ENCODE data around the gene MX1. TPM values are rescaled to one million over a fixed set of nuclear protein-coding genes. Genes with fewer than 3 reads are reported as not detected.
A peak's percentile ranks its signal among the peaks of the same experiment; 100 is the strongest.

Gene MX1
- total RNA-seq, 2 donors from 2014 or later, result 15.6 to 29.1 TPM

- WGBS, result 78% methylated on average over 9 of the region's 9 CpGs
- Histone ChIP-seq H3K4me3 (no peak overlapping the region), H3K4me1 (replicated peaks) (no peaks in the 10 kb centered on the region), H3K27ac (no peak overlapping the region), H3K9me3 (no peaks in the 10 kb centered on the region), H3K36me3 (no peaks in the 10 kb centered on the region), H3K27me3 (replicated peaks; ENCODE audit: insufficient read depth) (no peaks in the 10 kb centered on the region)
- intact Hi-C loops (cut with DNase I), result loop anchor here (10.0 kb wide), 1 partner anchor 265 kb away; the partner anchor contains the start of gene BACE2
- no peak for TF ChIP-seq POLR2A (IDR thresholded peaks at IDR 0.05)
- no peak for TF ChIP-seq CTCF (IDR thresholded peaks at IDR 0.05)
- TF ChIP-seq POLR2AphosphoS5 (IDR thresholded peaks at IDR 0.05), result no peak
- DNase-seq (ENCODE audit: low spot score), result no peak
These were observed 4.0 kb downstream of the MX1 start for GRCh38 chr21:41429925-41430491.

GRCh38 chr21:41431788-41432548 is 5.9 kb downstream of the MX1 start:
- H3K36me3 ChIP-seq, result no peaks in the 10 kb centered on the region
- H3K9me3 ChIP-seq, result no peaks in the 10 kb centered on the region
- H3K4me3 ChIP-seq, result no peak overlapping the region
- no peaks in the 10 kb centered on the region for H3K27me3 ChIP-seq (replicated peaks; ENCODE audit: insufficient read depth)
- DNase-seq (ENCODE audit: low spot score), result no peak
- no peak overlapping the region for H3K27ac ChIP-seq
- no peaks in the 10 kb centered on the region for H3K4me1 ChIP-seq (replicated peaks)
- intact Hi-C loops (cut with DNase I), result no loop called here
- 93% methylated on average over 16 of the region's 16 CpGs for WGBS
- TF ChIP-seq POLR2AphosphoS5 (IDR thresholded peaks at IDR 0.05), result no peak
- TF ChIP-seq POLR2A (IDR thresholded peaks at IDR 0.05), result no peak
- no peak for TF ChIP-seq CTCF (IDR thresholded peaks at IDR 0.05)

DNA sequence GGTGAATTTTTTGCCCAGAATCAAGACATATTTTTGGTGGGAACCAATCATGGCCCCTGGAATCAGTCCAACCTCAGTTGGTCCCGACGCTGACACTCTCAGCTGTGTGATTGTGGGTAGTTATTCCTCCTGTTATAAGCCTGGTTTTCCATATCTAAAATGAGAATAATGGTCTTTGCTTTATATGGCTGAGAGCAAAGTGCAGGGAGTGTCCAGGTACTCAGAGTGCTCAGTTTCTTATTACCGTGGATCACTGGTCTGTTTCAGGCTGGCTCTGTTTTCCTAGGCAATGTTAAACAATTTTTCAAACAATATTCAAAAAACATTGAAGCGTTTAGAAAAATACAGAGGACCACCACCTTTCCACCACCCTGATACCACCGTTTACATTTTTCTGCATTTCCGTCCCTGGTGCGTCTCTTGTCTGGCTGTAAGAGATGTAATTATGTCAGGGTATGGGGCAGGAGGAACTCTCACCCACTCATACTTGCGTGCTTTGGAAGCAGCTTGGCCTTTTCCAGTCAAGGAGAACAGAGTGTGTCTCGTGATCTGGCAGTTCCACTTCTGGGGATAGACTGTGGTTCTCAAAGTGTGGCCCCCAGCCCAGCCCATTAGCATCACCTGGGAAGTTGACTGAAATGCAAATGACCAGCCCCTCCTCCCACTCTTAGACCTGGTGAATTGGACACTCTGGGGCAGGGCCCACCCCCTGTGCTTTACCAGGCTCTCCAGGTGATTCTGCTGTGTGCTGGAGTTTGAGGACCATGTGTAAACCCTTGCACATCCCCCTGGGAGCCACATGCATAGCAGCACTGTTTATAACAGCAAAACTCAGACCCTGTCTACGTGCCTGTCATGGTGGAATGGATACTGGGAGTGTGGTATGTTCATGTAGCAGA is 6.8 kb downstream of the MX1 start:
- intact Hi-C loops (cut with DNase I), result no loop called here
- no peak for DNase-seq (ENCODE audit: low spot score)
- no peaks in the 10 kb centered on the region for H3K4me1 ChIP-seq (replicated peaks)
- no peaks in the 10 kb centered on the region for H3K9me3 ChIP-seq
- 86% methylated on average over 10 of the region's 10 CpGs for WGBS
- no peak overlapping the region for H3K27ac ChIP-seq
- H3K36me3 ChIP-seq, result no peaks in the 10 kb centered on the region
- no peak overlapping the region for H3K4me3 ChIP-seq
- TF ChIP-seq POLR2A (IDR thresholded peaks at IDR 0.05) (no peak), CTCF (IDR thresholded peaks at IDR 0.05) (no peak), POLR2AphosphoS5 (IDR thresholded peaks at IDR 0.05) (no peak)
- H3K27me3 ChIP-seq (replicated peaks; ENCODE audit: insufficient read depth), result no peaks in the 10 kb centered on the region

- H3K9me3 ChIP-seq, result no peaks in the 10 kb centered on the region
- DNase-seq (ENCODE audit: low spot score), result no peak
- H3K27ac ChIP-seq, result no peak overlapping the region
- no peaks in the 10 kb centered on the region for H3K4me1 ChIP-seq (replicated peaks)
- no peaks in the 10 kb centered on the region for H3K27me3 ChIP-seq (replicated peaks; ENCODE audit: insufficient read depth)
- peak; percentile 74 for TF ChIP-seq POLR2AphosphoS5 (IDR thresholded peaks at IDR 0.05)
- no peak for TF ChIP-seq POLR2A (IDR thresholded peaks at IDR 0.05)
- 65% methylated on average over 2 of the region's 2 CpGs for WGBS
- H3K4me3 ChIP-seq, result no peak overlapping the region
- H3K36me3 ChIP-seq, result no peaks in the 10 kb centered on the region
- intact Hi-C loops (cut with DNase I), result no loop called here
These were observed 7.5 kb downstream of the MX1 start for GRCh38 chr21:41433566-41433965.

- Histone ChIP-seq H3K27ac (no peak overlapping the region), H3K9me3 (no peaks in the 10 kb centered on the region), H3K4me3 (no peak overlapping the region), H3K27me3 (replicated peaks; ENCODE audit: insufficient read depth) (no peaks in the 10 kb centered on the region), H3K4me1 (replicated peaks) (no peaks in the 10 kb centered on the region), H3K36me3 (no peaks in the 10 kb centered on the region)
- DNase-seq (ENCODE audit: low spot score), result no peak
- no peak for TF ChIP-seq POLR2AphosphoS5 (IDR thresholded peaks at IDR 0.05)
- TF ChIP-seq CTCF (IDR thresholded peaks at IDR 0.05), result no peak
- TF ChIP-seq POLR2A (IDR thresholded peaks at IDR 0.05), result no peak
- intact Hi-C loops (cut with DNase I), result no loop called here
- WGBS, result 96% methylated on average over 11 of the region's 11 CpGs
These were observed 9.7 kb downstream of the MX1 start for GRCh38 chr21:41435706-41436105.

Measured in prostate gland (tissue), 2 donors.